Fibroblast of lung (primary cell): Measurements from ENCODE around the gene SPNS1.

ENCODE experiments used
- EZH2 ChIP-seq: IDR thresholded peaks from 2 replicates; pipeline ENCODE4 v1.5.1; 2012; ENCODE audit warnings: low read length, control low read depth, mild to moderate bottlenecking; ENCODE audit errors: missing control alignments
- TF ChIP-seq, protein P1 (sequence below), 2 donors: IDR thresholded peaks in 1 of 2; conservative IDR thresholded peaks in 1 of 2; 1 replicate in 1 of 2; 2 replicates in 1 of 2; pipeline ENCODE4 v1.5.1; 2011 to 2012; ENCODE audit warnings: low read length in 2 of 2, control low read depth in 1 of 2, inconsistent platforms in 1 of 2, low read depth in 1 of 2, mild to moderate bottlenecking in 1 of 2

DNA sequence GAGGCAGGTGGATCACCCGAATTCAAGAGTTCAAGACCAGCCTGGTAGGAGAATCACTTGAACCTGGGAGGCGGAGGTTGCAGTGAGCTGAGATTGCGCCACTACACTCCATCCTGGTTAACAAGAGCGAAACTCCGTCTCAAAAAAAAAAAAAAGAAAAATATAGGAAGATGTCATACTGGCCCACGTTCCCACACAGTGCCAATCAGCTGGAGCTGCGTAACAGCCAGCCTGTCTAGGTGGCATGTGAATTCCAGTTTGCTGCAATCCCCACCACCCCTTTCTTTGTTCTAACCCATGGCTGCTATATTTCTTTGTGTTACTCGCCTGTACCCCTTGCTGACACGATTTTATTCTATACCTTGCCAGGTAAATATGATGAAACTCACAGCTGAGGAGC is 16.4 kb upstream of the SPNS1 start:
- TF ChIP-seq, protein P1, sequence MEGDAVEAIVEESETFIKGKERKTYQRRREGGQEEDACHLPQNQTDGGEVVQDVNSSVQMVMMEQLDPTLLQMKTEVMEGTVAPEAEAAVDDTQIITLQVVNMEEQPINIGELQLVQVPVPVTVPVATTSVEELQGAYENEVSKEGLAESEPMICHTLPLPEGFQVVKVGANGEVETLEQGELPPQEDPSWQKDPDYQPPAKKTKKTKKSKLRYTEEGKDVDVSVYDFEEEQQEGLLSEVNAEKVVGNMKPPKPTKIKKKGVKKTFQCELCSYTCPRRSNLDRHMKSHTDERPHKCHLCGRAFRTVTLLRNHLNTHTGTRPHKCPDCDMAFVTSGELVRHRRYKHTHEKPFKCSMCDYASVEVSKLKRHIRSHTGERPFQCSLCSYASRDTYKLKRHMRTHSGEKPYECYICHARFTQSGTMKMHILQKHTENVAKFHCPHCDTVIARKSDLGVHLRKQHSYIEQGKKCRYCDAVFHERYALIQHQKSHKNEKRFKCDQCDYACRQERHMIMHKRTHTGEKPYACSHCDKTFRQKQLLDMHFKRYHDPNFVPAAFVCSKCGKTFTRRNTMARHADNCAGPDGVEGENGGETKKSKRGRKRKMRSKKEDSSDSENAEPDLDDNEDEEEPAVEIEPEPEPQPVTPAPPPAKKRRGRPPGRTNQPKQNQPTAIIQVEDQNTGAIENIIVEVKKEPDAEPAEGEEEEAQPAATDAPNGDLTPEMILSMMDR (conservative IDR thresholded peaks at IDR 0.05 in 1 of 2, IDR thresholded peaks at IDR 0.05 in 1 of 2; ENCODE audit: low read depth in 1 of 2, low read length in 2 of 2), result no peak
- TF ChIP-seq EZH2, result no peak
